HEK293 (cell line): ENCODE measurements around the gene SETD3.

ENCODE experiments used
- CTCF ChIA-PET: fragments of 350-600 bp; formaldehyde crosslinking; extraction: SDS; loops from one replicate; lab custom pipeline; 2021; ENCODE audit warnings: antibody characterized with exemption; lab: Yijun Ruan, JAX
- POLR2A ChIA-PET: fragments of 300-600 bp; formaldehyde crosslinking; extraction: SDS; loops from one replicate; lab custom pipeline; 2020; ENCODE audit warnings: antibody characterized with exemption, inconsistent platforms; lab: Yijun Ruan, JAX
- H3K27ac ChIP-seq: fragments of 200-500 bp; sonication (Bioruptor generic); 2 replicates; pipeline ENCODE4 v1.5.1; 2014; ENCODE audit warnings: low read depth, low read length, control low read depth, inconsistent platforms; ENCODE audit errors: extremely low read depth
- H3K36me3 ChIP-seq, 2 experiments: fragments of 200-500 bp in 1 of 2; sonication (Bioruptor generic) in 1 of 2; 1 replicate in 1 of 2; 2 replicates in 1 of 2; pipeline ENCODE4 v1.5.1; 2014 to 2017; ENCODE audit warnings: inconsistent platforms in 2 of 2, low read length in 2 of 2; ENCODE audit not compliant: control insufficient read depth in 2 of 2, insufficient read depth in 1 of 2
- H3K4me1 ChIP-seq: fragments of 200-500 bp; sonication (Bioruptor generic); 2 replicates; pipeline ENCODE4 v1.5.1; 2014; ENCODE audit warnings: mild to moderate bottlenecking, low read length, inconsistent platforms; ENCODE audit not compliant: control insufficient read depth, insufficient read depth
- H3K4me3 ChIP-seq: 2 replicates; pipeline ENCODE4 v1.5.1; 2011; ENCODE audit warnings: low read depth, mild to moderate bottlenecking, control low read depth, low read length, moderate library complexity
- H3K9me3 ChIP-seq: fragments of 200-500 bp; sonication (Bioruptor generic); 2 replicates; pipeline ENCODE4 v1.5.1; 2014; ENCODE audit warnings: low read depth, low read length, inconsistent platforms; ENCODE audit not compliant: control insufficient read depth, insufficient read depth
- BCL11A ChIP-seq: fragments of 450-650 bp; formaldehyde crosslinking; IDR thresholded peaks from 2 replicates; pipeline ENCODE4 v1.5.1; 2016; ENCODE audit warnings: low read depth, missing biosample characterization, missing genetic modification characterization
- SP7 ChIP-seq: fragments of 450-650 bp; formaldehyde crosslinking; IDR thresholded peaks from 2 replicates; pipeline ENCODE4 v1.5.1; 2016; ENCODE audit warnings: missing biosample characterization, missing genetic modification characterization
- ZNF121 ChIP-seq: fragments of 450-650 bp; formaldehyde crosslinking; IDR thresholded peaks from 2 replicates; pipeline ENCODE4 v1.5.1; 2016; ENCODE audit warnings: missing biosample characterization, missing genetic modification characterization
- ZNF266 ChIP-seq: fragments of 450-650 bp; formaldehyde crosslinking; IDR thresholded peaks from 2 replicates; pipeline ENCODE4 v1.5.1; 2016; ENCODE audit warnings: missing biosample characterization, missing genetic modification characterization, low read depth
- ZNF416 ChIP-seq: fragments of 450-650 bp; formaldehyde crosslinking; IDR thresholded peaks from 2 replicates; pipeline ENCODE4 v1.5.1; 2016; ENCODE audit warnings: missing biosample characterization, missing genetic modification characterization
- ZNF561 ChIP-seq: fragments of 450-650 bp; IDR thresholded peaks from 2 replicates; pipeline ENCODE4 v1.5.1; 2018; ENCODE audit warnings: missing biosample characterization, missing genetic modification characterization, borderline replicate concordance
- ZNF571 ChIP-seq: fragments of 450-650 bp; formaldehyde crosslinking; IDR thresholded peaks from 2 replicates; pipeline ENCODE4 v1.5.0; 2017; ENCODE audit warnings: missing biosample characterization, missing genetic modification characterization
- ZNF621 ChIP-seq: fragments of 450-650 bp; formaldehyde crosslinking; IDR thresholded peaks from 2 replicates; pipeline ENCODE4 v1.5.1; 2017; ENCODE audit warnings: missing biosample characterization, missing genetic modification characterization
- ZNF624 ChIP-seq: fragments of 450-650 bp; formaldehyde crosslinking; IDR thresholded peaks from 2 replicates; pipeline ENCODE4 v1.5.1; 2017; ENCODE audit warnings: missing biosample characterization, missing genetic modification characterization
- TF ChIP-seq, protein P1 (sequence below): fragments of 450-650 bp; formaldehyde crosslinking; IDR thresholded peaks from 2 replicates; pipeline ENCODE4 v1.5.1; 2016; ENCODE audit warnings: missing biosample characterization, missing genetic modification characterization
- TF ChIP-seq, protein P2 (sequence below): fragments of 450-650 bp; formaldehyde crosslinking; IDR thresholded peaks from 2 replicates; pipeline ENCODE4 v1.5.1; 2016; ENCODE audit warnings: missing biosample characterization, missing genetic modification characterization
- TF ChIP-seq, protein P3 (sequence below): fragments of 450-650 bp; formaldehyde crosslinking; IDR thresholded peaks from 2 replicates; pipeline ENCODE4 v1.5.1; 2016; ENCODE audit warnings: missing biosample characterization, missing genetic modification characterization
- TF ChIP-seq, protein P4 (sequence below): fragments of 450-650 bp; formaldehyde crosslinking; IDR thresholded peaks from 2 replicates; pipeline ENCODE4 v1.5.1; 2017; ENCODE audit warnings: missing biosample characterization, missing genetic modification characterization

The SETD3 gene

DNA sequence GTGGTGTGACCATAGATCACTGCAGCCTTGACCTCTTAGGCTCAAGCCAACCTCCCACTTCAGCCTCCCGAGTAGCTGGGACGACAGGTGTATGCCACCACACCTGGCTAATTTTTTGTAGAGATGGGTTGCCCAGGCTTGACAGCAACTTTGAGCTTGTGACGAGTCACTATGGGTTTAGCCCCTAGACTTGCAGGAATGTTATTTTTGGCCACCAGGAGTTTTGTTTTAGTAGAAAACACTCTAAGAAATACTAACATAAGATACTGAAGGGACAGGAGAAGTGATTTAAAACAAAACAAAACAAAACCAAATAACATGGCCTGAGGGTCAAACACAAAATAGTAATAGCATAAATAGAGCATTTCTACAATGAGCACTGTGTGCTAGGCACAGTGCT lies 26.4 kb downstream of the SETD3 start (continued):
- no peak for TF ChIP-seq ZNF621 (tag by site-specific recombination)
- TF ChIP-seq, protein P1, sequence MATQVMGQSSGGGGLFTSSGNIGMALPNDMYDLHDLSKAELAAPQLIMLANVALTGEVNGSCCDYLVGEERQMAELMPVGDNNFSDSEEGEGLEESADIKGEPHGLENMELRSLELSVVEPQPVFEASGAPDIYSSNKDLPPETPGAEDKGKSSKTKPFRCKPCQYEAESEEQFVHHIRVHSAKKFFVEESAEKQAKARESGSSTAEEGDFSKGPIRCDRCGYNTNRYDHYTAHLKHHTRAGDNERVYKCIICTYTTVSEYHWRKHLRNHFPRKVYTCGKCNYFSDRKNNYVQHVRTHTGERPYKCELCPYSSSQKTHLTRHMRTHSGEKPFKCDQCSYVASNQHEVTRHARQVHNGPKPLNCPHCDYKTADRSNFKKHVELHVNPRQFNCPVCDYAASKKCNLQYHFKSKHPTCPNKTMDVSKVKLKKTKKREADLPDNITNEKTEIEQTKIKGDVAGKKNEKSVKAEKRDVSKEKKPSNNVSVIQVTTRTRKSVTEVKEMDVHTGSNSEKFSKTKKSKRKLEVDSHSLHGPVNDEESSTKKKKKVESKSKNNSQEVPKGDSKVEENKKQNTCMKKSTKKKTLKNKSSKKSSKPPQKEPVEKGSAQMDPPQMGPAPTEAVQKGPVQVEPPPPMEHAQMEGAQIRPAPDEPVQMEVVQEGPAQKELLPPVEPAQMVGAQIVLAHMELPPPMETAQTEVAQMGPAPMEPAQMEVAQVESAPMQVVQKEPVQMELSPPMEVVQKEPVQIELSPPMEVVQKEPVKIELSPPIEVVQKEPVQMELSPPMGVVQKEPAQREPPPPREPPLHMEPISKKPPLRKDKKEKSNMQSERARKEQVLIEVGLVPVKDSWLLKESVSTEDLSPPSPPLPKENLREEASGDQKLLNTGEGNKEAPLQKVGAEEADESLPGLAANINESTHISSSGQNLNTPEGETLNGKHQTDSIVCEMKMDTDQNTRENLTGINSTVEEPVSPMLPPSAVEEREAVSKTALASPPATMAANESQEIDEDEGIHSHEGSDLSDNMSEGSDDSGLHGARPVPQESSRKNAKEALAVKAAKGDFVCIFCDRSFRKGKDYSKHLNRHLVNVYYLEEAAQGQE: no peak
- no peak for TF ChIP-seq ZNF416
- no peak for TF ChIP-seq ZNF266
- no peak for TF ChIP-seq BCL11A (tag by site-specific recombination)
- TF ChIP-seq, protein P2, sequence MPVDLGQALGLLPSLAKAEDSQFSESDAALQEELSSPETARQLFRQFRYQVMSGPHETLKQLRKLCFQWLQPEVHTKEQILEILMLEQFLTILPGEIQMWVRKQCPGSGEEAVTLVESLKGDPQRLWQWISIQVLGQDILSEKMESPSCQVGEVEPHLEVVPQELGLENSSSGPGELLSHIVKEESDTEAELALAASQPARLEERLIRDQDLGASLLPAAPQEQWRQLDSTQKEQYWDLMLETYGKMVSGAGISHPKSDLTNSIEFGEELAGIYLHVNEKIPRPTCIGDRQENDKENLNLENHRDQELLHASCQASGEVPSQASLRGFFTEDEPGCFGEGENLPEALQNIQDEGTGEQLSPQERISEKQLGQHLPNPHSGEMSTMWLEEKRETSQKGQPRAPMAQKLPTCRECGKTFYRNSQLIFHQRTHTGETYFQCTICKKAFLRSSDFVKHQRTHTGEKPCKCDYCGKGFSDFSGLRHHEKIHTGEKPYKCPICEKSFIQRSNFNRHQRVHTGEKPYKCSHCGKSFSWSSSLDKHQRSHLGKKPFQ (tag by site-specific recombination): no peak
- TF ChIP-seq, all 188 proteins: peak for 0

DNA sequence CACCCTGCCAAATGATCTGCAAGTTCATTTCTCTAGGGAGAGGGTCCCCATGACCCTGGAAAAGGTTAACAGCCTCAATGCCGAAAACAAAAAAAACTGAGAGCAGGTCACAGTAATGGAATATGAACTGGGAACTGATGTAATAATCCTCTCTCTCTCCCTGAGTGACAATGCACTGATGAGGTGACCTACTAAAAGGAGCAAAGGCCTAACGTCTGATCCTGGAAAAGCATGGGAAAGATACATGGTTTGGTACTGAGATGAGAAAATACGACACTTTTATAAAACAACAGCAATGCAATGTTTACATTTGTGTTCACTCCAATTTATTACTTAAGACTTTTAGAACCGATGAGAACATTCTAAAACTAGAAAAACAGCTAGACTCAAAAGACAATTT lies 27.7 kb downstream of the SETD3 start:
- Histone ChIP-seq H3K4me3 (no peak overlapping the region), H3K9me3 (no peaks in the 10 kb centered on the region), H3K27ac (no peak overlapping the region), H3K4me1 (no peaks in the 10 kb centered on the region), H3K36me3 (peaks cover 10 to 66% of the 10 kb centered on the region in 2 experiments)
- ChIA-PET CTCF (interaction anchor here (0.6 to 1.0 kb wide), 2 partner anchors 10 to 446 kb away, joined by 3 to 5 read pairs; no protein-coding TSS in a partner anchor), POLR2A (no interaction called here)
- no peak for TF ChIP-seq ZNF624 (tag by site-specific recombination)

DNA sequence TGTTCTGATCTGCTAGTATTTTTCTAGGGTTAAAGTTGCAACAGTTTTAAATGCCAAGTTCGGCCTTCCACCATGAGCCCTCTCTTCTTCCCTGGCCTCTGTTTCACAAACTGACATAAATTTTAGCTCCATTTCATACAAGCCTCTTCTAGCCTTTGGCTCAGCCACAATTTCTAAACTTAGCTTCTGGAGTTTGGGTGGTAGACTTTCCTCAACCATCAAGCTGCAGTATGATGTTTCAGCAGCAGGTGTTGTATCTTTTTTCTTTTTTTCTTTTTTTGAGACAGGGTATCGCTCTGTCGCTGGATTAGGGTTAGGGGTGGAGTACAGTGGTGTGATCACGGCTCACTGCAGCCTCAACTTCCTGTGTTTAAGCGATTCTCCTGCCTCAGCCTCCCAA lies 29.4 kb downstream of the SETD3 start:
- ChIA-PET CTCF (interaction anchor here (0.7 kb wide), 1 partner anchor 59 kb away, joined by 3 read pairs; no protein-coding TSS in a partner anchor), POLR2A (no interaction called here)
- H3K9me3 ChIP-seq: no peaks in the 10 kb centered on the region
- no peak for TF ChIP-seq ZNF571 (tag by site-specific recombination)
- H3K36me3 ChIP-seq: peaks cover 10 to 63% of the 10 kb centered on the region in 2 experiments
- no peaks in the 10 kb centered on the region for H3K4me1 ChIP-seq
- H3K27ac ChIP-seq: no peak overlapping the region
- no peak overlapping the region for H3K4me3 ChIP-seq

DNA sequence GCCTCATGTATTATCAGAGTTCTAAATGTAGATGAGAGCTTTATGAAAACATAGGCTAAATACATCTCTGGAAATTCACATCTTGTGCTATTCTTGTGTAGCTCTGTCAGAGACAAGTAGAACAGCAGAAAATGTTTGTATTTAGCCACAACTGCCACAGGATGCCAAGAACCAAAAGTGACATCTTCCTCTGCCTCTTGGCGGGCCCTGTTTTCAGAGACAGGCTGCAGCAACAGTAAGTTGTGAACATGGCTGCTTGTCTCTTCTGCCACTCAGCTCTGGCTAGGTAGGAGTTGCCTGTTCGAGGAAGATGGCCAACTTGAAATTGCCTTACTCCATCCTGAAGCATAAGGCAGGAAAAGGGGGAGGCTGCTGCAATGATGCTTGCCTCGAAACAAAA lies 30.4 kb downstream of the SETD3 start:
- Histone ChIP-seq H3K27ac (no peak overlapping the region), H3K4me3 (no peak overlapping the region), H3K4me1 (no peaks in the 10 kb centered on the region)
- POLR2A ChIA-PET: no interaction called here
- no peak for TF ChIP-seq ZNF561 (tag by site-specific recombination)
- TF ChIP-seq, protein P3, sequence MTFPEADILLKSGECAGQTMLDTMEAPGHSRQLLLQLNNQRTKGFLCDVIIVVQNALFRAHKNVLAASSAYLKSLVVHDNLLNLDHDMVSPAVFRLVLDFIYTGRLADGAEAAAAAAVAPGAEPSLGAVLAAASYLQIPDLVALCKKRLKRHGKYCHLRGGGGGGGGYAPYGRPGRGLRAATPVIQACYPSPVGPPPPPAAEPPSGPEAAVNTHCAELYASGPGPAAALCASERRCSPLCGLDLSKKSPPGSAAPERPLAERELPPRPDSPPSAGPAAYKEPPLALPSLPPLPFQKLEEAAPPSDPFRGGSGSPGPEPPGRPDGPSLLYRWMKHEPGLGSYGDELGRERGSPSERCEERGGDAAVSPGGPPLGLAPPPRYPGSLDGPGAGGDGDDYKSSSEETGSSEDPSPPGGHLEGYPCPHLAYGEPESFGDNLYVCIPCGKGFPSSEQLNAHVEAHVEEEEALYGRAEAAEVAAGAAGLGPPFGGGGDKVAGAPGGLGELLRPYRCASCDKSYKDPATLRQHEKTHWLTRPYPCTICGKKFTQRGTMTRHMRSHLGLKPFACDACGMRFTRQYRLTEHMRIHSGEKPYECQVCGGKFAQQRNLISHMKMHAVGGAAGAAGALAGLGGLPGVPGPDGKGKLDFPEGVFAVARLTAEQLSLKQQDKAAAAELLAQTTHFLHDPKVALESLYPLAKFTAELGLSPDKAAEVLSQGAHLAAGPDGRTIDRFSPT (tag by site-specific recombination): no peak
- TF ChIP-seq, protein P4, sequence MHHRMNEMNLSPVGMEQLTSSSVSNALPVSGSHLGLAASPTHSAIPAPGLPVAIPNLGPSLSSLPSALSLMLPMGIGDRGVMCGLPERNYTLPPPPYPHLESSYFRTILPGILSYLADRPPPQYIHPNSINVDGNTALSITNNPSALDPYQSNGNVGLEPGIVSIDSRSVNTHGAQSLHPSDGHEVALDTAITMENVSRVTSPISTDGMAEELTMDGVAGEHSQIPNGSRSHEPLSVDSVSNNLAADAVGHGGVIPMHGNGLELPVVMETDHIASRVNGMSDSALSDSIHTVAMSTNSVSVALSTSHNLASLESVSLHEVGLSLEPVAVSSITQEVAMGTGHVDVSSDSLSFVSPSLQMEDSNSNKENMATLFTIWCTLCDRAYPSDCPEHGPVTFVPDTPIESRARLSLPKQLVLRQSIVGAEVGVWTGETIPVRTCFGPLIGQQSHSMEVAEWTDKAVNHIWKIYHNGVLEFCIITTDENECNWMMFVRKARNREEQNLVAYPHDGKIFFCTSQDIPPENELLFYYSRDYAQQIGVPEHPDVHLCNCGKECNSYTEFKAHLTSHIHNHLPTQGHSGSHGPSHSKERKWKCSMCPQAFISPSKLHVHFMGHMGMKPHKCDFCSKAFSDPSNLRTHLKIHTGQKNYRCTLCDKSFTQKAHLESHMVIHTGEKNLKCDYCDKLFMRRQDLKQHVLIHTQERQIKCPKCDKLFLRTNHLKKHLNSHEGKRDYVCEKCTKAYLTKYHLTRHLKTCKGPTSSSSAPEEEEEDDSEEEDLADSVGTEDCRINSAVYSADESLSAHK: no peak
- no peak for TF ChIP-seq ZNF121 (tag by site-specific recombination)
- TF ChIP-seq SP7 (tag by site-specific recombination): no peak
- TF ChIP-seq, protein P1: no peak
- TF ChIP-seq, all 188 proteins: peak for 0
- peaks cover 4 to 59% of the 10 kb centered on the region in 2 experiments for H3K36me3 ChIP-seq
- H3K9me3 ChIP-seq: no peaks in the 10 kb centered on the region
- CTCF ChIA-PET: interaction anchor here (0.8 to 2.1 kb wide), 2 partner anchors 34 to 58 kb away, joined by 3 to 7 read pairs; no protein-coding TSS in a partner anchor
